GM20000 (cell line): ENCODE results near the gene PAWR.
"Not testable (repeated sequence)": the region's sequence is repeated elsewhere in the genome, so short reads cannot be mapped to it uniquely, and the experiment has no call there.

ENCODE experiments used
- DNase-seq: peaks from one replicate; pipeline ENCODE4 v3.0.0; 2012; ENCODE audit warnings: low spot score
- TF ChIP-seq, protein P1 (sequence below): IDR thresholded peaks from 2 replicates; pipeline ENCODE4 v1.5.1; 2012; ENCODE audit warnings: mild to moderate bottlenecking, control low read depth; ENCODE audit errors: extremely low read depth, missing control alignments

PAWR gene

DNA sequence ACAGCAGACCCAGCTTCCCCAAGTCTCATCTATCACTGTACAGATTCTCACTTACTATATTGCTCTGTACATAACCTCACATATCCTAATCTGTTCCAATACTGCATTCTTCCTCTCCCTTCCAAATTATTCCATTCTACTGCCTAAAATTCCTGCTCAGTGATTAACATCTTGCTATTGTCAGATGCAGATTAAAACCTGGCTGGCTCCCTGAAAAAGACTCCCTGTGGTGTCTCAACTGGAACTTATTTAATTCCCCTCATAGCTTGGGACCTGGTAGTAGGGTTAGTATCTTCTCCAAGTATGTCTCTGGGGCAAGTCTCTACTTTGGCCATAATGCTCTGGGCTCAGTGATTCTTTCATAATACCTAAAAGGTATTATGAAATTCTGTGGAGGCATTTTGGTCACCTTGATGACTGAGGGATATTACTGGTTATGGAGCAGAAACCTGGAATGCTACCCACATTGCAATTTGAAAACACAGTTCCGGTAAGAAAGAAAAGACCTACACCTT, 55.8 kb downstream of the PAWR start:
- no peak for DNase-seq
- TF ChIP-seq, protein P1, sequence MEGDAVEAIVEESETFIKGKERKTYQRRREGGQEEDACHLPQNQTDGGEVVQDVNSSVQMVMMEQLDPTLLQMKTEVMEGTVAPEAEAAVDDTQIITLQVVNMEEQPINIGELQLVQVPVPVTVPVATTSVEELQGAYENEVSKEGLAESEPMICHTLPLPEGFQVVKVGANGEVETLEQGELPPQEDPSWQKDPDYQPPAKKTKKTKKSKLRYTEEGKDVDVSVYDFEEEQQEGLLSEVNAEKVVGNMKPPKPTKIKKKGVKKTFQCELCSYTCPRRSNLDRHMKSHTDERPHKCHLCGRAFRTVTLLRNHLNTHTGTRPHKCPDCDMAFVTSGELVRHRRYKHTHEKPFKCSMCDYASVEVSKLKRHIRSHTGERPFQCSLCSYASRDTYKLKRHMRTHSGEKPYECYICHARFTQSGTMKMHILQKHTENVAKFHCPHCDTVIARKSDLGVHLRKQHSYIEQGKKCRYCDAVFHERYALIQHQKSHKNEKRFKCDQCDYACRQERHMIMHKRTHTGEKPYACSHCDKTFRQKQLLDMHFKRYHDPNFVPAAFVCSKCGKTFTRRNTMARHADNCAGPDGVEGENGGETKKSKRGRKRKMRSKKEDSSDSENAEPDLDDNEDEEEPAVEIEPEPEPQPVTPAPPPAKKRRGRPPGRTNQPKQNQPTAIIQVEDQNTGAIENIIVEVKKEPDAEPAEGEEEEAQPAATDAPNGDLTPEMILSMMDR: no peak

DNA sequence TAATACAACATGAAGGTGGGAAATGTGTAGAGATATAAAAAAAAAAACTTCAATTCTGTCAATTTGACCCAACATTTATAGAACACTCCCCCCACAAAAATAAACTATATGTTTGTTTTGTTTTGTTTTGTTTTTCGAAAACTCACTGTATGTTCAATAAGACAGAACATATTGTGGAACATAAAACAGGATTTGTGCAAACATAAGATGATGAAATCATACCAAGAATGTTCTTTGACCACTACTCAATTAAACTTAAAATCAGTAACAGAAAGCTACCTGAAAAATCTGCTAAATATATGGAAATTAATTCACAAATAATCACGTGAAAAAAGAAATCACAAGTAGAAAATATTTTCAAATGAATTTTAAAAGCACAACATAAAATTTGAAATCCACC, 61.2 kb downstream of the PAWR start:
- DNase-seq: no peak
- TF ChIP-seq, protein P1: no peak

DNA sequence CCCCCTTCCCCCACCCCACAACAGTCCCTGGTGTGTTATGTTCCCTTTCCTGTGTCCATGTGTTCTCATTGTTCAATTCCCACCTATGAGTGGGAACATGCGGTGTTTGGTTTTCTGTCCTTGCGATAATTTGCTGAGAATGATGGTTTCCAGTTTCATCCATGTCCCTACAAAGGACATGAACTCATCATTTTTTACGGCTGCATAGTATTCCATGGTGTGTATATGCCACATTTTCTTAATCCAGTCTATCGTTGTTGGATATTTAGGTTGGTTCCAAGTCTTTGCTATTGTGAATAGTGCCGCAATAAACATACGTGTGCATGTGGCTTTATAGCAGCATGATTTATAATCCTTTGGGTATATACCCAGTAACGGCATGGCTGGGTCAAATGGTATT, 64.0 kb downstream of the PAWR start:
- DNase-seq: not testable (repeated sequence)

DNA sequence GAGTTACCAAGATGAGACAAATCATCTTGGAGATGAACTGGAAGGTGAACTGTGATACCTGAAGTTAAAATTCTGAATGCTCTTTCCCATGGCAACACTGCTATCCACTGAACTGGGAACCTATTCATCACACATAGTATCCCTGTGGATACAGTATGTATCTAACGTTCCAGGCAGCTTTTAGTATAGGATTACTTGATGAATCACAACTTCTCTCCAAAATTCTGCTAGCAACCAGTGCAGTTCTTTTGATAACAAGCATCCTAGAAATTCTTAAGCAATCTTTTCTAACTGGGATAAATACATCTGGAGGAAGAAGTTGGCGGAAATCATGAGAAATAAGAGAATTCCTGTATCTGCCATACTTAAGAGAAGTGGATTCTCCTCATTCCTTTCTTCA, 66.4 kb downstream of the PAWR start:
- TF ChIP-seq, protein P1: no peak
- DNase-seq: no peak

DNA sequence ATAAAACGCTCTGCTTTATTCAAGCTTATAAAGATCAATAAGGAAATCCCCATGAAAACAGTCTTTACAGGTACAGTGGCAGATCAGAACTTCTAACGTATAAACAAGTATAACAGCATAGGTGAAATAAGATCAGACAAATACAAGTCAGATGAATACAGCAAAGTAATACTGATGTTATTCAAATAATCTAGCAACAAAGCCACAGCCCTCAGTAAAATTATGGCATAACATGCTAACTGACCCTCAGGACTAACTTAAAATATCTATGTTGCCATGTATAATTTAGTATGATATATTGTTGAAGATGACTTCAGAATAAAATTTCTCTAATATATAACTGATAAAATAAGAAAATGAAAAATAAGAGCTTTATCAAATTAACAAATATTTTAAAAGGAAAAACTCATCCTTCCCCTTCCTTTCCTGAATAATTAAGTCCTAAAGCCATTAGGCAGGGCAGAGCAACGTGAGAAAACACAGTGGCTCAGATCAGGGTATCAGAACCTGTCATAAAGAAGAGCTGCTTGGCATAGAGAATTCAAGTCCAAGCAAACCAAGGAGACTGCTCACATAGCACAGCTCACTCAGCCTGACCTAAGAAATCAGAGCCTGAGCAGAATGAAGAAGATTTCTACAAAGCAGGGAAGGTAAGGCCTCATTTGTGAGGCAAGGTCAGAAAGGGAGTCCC, 70.7 kb downstream of the PAWR start:
- TF ChIP-seq, protein P1: no peak
- DNase-seq: no peak

DNA sequence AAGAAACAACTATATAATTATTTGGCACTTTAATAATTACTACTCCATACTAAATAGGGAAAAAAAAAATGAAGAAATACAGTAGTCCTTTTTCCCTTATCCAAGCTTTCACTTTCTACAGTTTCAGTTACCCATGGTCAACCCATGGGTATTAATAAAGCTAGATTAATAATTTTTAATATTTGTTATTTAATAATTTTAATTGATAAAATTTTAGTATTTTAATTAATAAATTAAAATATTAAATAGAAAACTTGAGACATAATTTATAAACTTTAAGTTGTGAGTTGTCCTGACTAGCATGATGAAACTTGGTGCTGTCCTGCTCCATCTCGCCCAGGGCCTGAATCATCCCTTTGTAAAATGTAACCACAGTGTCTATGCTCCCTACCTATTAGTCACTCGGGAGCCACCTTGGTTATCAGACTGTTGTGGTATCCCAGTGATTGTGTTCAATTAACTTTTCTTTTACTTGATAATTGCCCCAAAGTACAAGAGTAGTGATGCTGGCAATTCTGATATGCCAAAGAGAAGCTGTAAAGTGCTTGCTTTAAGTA, 71.8 kb downstream of the PAWR start:
- no peak for DNase-seq
- TF ChIP-seq, protein P1: no peak

DNA sequence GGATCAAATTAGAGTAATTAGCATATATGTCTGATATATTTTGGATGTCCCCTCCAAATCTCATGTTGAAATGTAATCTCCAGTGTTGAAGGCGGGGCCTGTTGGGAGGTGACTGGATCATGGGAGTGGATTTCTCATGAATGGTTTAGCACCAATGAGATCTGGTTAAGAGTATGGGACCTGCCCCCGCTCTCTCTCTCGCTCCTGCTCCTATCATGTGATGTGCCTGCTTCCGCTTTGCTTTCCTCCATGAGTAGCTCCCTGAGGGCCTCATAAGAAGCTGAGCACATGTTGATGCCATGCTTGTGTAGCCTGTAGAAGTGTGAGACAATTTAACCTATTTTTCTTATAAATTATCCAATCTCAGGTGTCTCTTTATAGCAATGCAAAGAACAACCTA, 73.1 kb downstream of the PAWR start:
- TF ChIP-seq, protein P1: no peak
- DNase-seq: no peak
